Measurements from ENCODE around the gene GRM4.

Gene GRM4

DNA sequence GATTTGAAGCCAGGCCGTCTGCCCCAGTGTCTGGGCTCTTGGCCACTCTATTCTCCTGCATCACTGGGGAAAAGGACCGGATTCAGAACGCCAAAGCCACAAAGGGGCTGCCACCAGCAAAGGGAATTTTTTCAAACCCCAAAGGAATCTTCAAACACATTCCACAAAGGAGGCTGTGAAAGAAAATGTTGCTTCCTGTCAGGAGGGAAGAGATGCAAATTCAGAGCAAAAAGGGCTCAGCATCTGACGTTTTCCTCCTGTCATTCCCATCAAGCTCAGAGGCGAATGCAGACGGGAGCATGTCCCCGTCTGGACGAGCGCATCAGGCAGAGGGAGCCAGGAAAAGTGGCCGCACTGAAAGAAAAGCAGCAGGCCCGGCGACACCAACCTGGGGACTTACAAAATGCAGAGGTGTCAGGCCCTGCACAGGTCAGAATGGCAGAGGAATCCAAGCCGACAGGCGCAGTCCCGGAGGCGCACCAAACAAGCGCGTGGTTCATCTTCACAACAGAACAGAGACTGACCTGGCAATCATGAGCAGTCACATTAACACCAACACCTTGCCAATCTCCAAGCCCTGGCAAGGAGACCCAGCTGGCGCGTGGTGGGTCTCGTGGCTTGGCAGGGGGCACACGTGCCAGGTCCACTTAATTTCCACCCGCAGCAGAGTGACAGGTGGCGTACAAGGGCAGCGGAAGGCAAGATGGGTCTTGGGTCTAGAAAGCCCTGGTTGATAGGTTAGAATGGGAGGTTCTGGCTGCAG, 62.8 kb downstream of the GRM4 start:
- DNase-seq = no peak

DNA sequence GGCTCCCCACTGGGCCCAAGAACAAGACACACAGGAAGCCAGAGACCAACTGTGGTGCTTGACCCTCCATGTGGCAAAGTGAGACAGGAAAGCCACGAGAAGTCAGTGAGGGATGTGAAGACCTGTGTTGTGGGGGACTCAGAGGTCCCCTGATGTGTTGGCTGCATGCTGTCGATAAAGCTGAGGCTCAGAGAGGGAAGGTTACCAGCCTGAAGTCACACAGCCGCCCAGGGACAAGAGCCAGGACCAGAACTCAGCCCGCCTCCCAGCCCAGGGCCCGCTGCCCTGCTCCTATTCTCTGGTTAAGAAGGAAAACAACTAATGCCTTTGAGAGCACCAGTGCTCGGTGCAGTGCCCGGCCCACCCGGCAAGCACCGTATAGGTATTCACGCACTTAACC, 63.5 kb downstream of the GRM4 start:
- DNase-seq = no peak

DNA sequence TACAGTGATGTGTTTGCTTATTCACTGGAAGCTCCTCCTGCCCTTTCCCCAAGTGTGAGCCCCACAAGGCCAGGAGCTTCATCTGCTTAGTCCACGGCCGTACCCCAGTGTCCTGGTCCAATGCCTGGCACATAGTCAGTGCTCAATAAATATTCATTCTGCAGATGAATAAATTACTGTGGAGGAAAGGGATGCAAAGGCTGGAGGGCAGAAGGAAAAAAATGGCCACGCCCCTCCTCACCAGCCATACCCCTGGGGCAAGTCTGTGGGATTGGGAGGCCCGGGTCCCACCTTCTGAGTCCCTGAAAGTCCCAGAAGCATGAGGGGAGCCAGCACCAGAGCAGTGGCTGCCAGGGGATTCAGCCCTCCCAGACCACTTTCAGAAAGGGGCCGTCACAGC, 65.5 kb downstream of the GRM4 start:
- no peak for DNase-seq

DNA sequence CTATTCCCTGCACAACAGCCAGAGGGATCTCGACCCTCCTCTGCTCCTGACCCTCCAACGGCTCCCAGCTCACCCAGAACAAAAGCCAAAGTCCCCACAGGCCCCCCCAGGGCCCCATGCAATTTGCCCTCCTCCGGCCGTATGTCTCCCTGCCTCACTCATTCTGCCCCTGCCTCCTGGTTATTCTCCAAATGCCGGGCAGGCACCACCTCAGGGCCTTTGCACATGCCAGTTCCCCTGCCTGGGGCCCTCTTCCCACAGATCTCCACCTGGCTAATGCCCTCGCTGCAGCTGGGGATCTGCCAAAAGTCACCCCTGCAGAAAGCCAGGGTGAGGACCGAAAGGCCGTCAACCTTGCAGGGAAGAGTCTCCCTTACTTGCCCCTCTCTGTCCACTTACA, 66.0 kb downstream of the GRM4 start:
- no peak for DNase-seq

DNA sequence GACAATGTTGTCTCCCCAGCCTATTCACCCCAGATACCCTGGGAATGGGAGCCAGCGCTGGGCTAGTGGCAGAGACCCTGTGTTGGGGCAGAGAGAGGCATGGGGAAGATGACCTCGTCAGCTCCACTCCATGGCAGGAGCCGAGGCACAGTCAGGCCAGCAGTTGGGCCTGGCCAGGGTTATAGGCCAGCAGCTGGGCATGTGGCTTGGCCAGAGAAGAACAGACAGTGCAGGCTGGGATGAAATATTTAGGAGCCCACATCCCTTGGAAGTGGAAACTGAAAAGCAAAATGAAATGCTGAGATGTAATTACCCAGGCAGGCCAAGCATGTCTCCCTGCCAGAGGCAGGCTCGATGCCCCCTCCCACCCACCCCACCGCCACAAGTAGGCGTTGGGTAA, 70.0 kb downstream of the GRM4 start:
- no peak for DNase-seq

DNA sequence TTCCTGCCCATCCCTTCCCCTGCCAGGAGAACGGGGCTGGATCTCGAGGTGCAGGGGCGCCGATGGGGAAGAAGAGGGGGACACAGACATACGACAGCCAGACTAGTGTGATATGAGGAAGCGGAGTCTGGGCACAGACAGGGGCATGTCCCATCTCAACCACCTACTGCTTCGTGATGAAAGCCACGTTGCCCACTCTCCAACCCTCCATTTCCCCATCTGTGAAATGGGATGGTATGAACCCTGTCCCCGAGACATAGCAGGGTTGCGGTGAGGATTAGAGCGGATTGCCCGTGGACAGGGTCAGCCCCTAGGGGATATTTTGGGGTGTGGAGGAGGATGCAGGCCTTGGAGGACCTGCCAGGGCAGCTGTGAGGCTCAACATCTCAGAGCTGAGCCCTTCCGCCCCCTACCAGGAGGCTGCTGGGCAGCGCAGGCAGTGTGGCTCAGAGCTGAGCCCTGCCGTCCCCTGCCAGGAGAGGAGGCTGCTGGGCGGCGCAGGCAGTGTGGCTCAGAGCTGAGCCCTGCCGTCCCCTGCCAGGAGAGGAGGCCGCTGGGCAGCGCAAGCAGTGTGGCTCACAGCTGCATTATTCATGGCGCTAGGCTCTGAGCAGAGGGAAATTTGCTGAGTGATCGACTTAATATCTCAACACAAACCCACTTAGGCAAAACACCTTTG, 71.7 kb downstream of the GRM4 start:
- DNase-seq = no peak

DNA sequence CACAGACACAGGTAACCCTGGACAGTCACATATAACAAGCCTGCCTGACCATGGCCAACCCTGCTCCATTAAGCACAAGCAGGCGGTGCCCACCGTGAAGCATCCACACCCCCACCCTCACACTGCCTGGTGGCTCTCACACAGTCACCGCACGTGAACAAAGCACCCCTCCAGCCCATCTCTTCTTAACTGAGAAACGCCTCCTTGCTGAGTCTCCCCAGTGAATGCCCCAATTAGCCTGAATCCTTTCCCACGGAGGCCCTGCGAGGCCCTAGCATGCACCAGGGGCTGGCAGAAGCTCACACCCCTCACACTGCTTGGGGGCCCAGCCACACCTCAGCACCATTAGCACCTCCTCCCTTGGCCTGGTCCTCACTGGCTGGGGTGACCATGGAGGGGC, 72.3 kb downstream of the GRM4 start:
- no peak for DNase-seq

DNA sequence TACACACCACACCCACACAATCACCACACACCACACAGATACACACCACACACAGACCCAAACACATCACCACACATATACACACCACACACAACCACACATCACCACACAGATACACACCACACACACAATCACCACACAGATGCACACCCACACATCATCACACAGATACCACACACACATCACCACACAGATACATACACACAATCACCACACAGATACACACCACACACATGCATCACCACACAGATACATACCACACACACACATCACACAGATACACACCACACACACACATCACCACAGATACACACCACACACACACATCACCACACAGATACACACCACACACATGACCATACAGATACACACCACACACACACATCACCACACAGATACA, 73.2 kb downstream of the GRM4 start:
- DNase-seq = no peak

DNA sequence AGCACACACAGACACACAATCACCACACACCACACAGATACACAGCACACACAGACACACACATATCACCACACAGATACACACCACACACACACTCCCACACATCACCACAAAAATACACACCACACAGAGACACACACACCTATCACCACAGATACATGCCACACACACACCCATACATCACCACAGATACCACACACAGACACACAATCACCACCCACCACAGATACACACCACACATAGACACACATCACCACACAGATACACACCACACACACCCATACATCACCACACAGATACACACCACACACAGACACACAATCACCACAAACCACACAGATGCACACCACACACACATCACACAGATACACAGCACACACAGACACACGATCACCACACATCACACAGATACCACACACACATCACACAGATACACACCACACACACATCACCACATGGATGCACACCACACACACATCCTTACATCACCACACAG, 74.0 kb downstream of the GRM4 start:
- no peak for DNase-seq

DNA sequence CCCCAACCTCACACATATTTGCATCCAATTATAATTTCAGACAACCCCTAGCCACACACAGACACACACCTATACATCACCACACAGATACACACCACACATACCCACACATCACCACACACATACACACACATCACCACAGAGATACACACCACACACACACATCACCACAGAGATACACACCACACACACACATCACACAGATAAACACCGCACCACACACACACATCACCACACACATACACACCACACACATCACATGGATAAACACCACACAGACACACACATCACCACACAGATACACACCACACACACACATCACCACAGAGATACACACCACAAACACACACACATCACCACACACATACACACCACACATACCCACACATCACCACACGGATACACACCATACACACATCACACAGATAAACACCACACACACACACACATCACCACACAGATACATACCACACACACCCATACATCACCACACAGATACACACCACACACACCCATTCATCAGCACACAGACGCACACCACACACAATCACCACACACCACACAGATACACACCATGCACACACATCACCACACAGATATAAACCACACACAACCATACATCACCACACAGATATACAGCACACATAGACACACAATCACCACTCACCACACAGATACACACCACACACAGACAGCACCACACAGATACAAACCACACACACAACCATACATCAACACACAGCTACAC, 74.6 kb downstream of the GRM4 start:
- DNase-seq = no peak

DNA sequence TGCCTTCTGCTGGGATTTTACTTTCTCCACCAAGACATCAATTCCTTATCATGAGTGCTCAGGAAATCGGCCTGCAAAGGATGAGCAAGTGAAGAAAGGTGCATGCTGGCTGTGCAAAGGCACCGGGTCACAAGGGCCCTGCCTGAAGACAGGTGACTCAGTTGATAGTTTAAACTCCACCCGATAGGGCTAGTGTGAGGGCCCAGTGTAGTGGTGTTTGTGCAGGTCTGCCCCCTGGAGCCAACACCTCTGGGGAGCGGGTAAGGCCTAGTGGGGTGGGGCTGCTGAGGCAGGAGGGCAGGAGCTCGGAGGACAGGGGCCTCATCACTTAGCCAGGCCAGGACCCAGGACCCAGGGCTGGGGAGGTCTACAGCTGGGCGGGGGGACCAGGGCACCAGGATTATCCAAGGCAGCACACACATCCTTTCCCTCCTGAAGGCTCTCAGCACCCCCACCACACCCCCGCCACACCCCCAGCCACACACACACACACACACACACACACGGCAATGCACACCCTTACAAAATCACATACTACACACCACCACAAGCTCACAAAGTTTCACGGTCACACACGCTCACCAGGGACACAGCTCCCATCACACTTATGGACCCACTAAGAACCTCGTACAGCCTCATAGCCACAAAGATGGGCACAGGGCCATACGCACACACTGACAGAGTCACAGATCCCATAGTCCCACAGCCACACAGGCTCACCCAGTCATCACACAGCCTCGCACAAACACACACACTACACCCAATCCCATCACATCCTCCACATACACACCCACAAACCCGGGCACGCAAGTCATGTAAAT, 75.4 kb downstream of the GRM4 start:
- no peak for DNase-seq

DNA sequence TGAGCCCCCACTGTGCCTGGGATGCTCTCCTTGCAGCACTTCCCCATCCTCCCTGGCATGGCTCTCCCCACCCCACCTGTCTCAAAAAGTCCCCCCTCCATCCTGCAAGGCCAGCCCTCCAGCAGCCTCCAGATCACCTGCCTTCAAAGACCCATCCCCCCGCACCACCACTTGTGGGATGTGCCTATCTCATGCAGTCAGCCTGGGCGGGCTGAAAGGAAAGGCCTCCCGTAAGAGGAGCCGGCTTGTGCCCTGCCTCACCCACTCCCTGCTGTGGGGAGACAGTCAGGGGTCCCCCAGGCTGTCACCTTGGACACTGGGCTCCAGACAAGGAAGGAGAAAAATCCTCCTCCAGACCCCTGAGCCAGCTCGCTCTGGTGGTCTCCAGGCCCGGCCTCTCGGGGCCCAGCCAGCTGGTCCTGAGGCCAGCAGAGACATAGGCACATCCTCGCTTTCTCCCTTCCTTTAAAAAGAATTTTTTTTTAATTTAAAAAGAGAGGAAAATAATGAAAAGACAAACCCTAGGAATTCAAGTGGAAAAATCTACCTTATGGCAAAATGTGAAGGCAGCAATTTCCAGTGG, 77.3 kb downstream of the GRM4 start:
- DNase-seq = no peak

DNA sequence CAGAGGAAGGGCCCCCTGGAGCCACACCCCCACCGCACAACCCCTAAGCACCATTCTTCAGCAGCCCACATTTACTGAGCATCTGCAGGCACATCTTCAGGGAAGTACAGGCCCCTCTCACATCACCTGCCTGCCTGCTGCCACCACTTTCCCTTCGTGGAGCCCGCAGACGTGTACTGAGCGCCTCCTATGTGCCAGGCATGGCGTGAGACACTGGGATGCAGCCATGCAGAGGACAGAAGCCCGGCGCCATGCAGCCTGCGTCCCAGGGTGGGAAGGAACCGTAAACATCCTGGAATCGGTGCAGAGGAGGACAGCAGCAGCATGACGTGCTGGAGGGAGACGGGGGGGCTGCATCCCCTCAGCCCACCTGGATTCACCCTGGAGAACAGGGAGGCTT, 78.1 kb downstream of the GRM4 start:
- no peak for DNase-seq

DNA sequence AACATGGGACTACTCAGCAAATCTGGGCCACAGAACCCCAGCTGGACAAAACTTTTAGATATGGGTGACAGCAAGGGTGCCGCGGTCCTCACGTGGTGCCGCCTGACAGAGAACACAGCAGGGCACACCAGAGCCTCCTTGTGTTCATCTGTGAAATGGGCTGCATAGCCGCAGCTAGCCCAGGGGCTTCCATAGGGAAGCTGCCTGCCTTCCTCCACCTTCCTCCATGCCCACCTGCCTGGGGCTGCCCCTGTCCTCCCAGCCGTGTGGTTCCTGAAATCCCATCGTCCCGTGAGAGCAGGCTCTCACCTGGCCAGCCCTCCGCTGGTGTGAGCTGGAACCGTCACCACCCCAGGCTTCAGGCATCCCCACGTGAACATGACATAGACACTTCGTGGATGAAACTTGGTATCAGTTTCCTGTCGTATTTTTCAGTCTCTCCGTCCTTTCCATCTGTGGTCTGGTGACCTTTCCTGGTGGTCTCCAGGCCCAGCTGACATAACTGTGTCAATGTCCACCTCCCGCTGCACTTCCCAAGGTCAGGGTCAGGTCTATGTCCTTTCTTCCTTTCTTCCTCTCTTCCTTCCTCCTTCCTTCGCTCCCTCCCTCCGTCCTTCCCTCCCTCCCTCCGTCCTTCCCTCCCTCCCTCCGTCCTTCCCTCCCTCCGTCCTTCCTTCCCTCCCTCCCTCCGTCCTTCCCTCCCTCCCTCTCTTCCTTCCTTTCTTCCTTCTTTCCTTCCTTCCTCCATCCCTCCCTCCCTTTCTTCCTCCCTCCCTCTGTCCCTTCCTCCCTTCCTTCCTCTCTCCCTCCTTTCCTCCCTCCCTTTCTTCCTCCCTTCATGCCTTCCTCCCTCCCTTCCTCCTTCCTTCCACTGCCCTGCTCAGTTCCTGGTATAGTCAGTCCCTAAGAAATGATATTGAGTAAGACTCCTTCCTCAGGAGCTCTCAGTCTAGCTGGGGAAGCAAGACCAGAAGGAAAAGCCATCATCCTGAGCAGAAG, 78.8 kb downstream of the GRM4 start:
- no peak for DNase-seq

DNA sequence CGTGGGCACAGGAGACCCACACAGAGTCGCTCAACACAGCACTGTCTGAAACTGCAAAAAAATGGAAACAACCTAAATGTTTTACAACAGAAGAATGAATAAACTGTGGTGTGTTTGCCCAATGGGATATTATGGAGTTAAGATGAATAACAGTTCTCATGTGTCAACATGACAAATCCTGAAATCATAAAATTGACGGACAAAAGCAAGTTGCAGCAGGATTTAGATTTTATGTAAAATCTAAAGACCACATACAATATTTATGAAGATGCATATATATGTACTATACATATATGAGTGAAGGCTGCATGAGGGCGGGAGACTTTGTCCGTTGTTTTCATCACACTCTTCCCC, 79.7 kb downstream of the GRM4 start:
- DNase-seq = no peak

DNA sequence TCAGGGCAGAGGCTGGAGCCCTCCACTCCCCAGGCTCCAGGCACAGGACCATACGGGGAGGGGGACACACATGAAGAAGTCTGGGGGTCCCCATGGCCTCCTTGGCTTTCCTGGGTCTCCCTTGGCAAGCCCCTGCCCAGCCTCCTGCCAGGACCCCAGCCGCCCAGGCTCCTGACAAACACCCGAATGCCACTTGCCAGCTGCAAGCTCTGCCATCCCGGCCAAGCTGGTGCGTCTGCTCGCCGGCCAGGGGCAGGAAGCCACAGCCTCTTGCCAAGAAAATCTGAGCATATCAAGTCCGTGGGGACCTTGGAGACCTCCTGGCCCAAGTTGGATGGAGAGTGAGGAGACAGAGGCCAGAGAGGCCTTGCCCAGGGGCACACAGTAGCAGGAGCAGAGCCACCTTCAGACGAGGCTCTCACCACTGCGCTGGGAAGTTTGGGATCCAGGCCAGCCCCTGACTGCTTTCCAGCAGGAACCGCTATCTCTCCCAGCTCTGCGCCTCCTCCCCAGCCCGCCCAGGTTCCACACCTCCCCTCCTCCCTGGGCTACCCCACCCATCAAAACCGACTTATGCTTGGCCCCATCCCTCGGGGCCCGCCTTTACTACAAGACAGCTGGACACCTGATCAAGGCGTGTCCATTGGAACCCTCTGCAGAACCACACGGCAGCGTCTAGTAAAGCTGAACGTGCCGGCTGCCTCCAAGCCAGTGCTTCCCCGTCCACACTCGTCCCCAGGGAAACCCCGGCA, 80.2 kb downstream of the GRM4 start:
- DNase-seq = no peak

DNA sequence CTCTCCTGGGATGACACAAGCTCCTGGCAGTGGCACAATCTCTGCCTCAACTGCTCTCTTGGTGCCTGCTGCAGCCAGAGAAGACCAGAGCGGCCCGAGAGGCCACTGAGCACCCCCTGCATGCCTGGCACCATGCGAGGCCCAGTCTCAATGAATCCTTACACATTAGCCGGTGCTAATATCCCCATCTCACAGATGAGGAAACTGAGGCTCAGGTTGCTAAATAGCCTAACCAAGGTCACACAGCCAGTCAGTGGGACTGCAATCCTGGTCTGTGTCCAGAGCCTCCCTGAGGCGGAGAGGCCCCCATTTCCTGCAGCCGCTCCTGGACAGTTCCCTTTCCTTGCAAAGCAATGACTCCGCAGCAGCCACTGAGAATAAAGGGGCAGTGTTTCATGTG, 81.2 kb downstream of the GRM4 start:
- no peak for DNase-seq

DNA sequence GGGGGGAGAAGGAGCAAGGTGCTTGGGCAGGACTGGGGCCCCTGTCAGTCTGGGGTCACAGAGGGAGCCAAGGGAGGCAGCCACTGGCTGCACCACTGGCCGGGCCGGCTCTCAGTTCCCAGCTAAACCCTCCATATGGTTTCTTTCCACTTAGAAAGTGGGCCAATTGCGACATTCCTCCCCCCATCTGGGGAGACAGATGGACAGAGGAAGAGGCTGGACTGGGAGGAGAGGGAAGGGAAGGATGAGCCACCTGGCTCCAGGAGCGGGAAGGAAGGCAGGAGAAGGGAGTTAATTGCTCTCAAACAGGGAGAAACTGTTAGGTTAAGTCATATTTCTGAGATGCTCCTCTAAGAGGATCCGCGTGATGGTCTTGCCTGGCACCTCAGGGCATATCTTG, 82.2 kb downstream of the GRM4 start:
- no peak for DNase-seq

DNA sequence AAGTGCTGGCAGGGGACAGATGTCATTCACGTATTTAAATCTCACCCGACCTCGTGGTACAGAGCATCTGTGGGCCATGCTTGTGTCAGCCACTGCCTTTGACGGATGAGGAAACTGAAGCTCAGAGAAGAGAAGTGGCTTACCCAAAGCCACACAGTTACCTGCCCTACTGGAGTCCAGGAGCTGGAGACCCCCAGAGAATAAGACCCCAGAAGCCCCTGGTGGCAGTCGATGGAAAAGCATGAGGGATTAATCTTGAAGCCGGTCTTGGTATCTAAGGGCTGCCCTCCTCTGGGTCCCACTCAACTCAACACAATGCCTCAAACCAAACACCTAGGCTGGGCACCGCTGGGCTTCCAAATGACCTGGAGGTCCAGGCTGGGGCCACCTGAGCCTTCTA, 83.1 kb downstream of the GRM4 start:
- no peak for DNase-seq

DNA sequence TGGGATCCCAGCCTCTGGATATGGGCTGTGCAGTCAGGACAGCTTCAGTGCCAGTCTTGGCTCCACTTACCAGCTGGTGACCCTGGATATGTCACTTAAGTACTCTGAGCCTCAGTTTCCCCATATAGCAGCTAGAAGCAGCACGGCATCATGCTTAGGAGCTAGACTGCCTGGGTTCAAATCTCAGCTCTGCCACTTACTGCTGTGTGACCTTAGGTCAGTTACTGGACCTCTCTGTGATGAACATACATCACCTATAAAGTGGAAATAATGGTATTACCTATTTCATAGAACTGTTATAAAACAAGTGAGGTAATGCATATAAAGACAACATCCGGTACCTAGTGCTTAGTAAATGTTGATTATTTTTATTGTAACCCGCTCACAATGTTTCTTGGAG, 83.7 kb downstream of the GRM4 start:
- no peak for DNase-seq

DNA sequence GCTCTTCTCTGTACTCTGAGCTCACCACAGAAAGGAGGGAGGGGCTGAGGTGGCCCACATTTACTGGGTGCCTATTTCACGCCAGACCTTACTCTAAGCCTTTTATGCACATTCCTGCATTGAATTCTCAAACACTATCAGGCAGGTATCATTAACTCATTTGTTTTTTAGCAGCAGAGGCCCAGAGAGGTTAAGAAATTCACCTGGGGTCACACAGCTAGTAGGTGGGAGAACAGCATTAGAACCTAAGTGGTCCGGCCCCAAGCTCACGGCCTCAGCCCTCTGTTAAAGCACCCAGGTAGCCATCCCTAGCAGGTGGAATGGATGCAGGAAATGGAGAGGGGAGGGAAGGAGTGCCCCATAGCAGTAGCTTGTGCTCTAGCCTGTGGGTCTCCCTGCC, 84.5 kb downstream of the GRM4 start:
- DNase-seq = no peak

Measured in NCI-H345 (cell line).